ENCODE measurements around the gene LRBA.

GRCh38 chr4:151021637-151022334, 6.7 kb upstream of the LRBA start:
- no peak for TF ChIP-seq CTCF (IDR thresholded peaks at IDR 0.05; ENCODE audit: extremely low read depth in 1 of 2, insufficient read depth in 1 of 2, low read depth in 1 of 2, low read length in 2 of 2)
- TF ChIP-seq MYC (IDR thresholded peaks at IDR 0.05; ENCODE audit: low read depth, low read length): no peak
